ENCODE data around the gene CTDSP1. TPM values are rescaled to one million over a fixed set of nuclear protein-coding genes. Genes with fewer than 3 reads are reported as not detected.

CTDSP1 gene
- total and polyA plus RNA-seq, 9 donors = 38.6 to 211 (median 158) TPM

- Histone ChIP-seq H3K9me3 (no peaks in the 10 kb centered on the region), H3K27ac (no peak overlapping the region), H3K27me3 (no peaks in the 10 kb centered on the region), H3K36me3 (no peaks in the 10 kb centered on the region), H3K4me3 (no peak overlapping the region), H3K4me1 (ENCODE audit: insufficient read depth) (peaks cover 3% of the 10 kb centered on the region)
- DNase-seq = peak; percentile 43 to 65 (median 61)
- TF ChIP-seq EP300 (IDR thresholded peaks at IDR 0.05) (no peak), POLR2A (IDR thresholded peaks at IDR 0.05) (no peak), CTCF (IDR thresholded peaks at IDR 0.05) (no peak)
- intact Hi-C loops (cut with DNase I) = loop anchor here (5.0 to 10.0 kb wide), 4 partner anchors 92 to 210 kb away; partner anchors contain the start of gene TMBIM1 (in 1 of the 4)
- 84 to 88% (median 84%) methylated on average over 13 of the region's 13 CpGs for WGBS, 3 donors
These were observed 5.2 kb upstream of the CTDSP1 start for GRCh38 chr2:218394298-218395089.

- Histone ChIP-seq H3K4me3 (no peak overlapping the region), H3K27me3 (no peaks in the 10 kb centered on the region), H3K9me3 (no peaks in the 10 kb centered on the region), H3K36me3 (no peaks in the 10 kb centered on the region), H3K4me1 (ENCODE audit: insufficient read depth) (peaks cover 3% of the 10 kb centered on the region), H3K27ac (no peak overlapping the region)
- DNase-seq = no peak
- 76 to 94% (median 91%) methylated on average over 6 of the region's 6 CpGs for WGBS, 3 donors
- TF ChIP-seq POLR2A (IDR thresholded peaks at IDR 0.05) (no peak), CTCF (IDR thresholded peaks at IDR 0.05) (no peak)
- intact Hi-C loops (cut with DNase I) = loop anchor here in 2 of 4 donors (5.0 to 10.0 kb wide), 2 partner anchors 103 to 210 kb away; partner anchors contain the start of gene TMBIM1 (in 1 of the 2)
These were observed 4.6 kb upstream of the CTDSP1 start for GRCh38 chr2:218395090-218395444.

GRCh38 chr2:218395456-218395825, 4.2 kb upstream of the CTDSP1 start:
- peak in 4 of 5 donors; percentile 36 to 63 (median 58) for DNase-seq
- intact Hi-C loops (cut with DNase I) = loop anchor here in 2 of 4 donors (5.0 to 10.0 kb wide), 2 partner anchors 103 to 211 kb away; partner anchors contain the start of gene TMBIM1 (in 1 of the 2)
- H3K36me3 ChIP-seq = no peaks in the 10 kb centered on the region
- peak overlapping the region; percentile 99 for H3K4me3 ChIP-seq
- TF ChIP-seq POLR2A (IDR thresholded peaks at IDR 0.05) (no peak), CTCF (IDR thresholded peaks at IDR 0.05) (no peak), EP300 (IDR thresholded peaks at IDR 0.05) (no peak)
- H3K27ac ChIP-seq = peak overlapping the region in 1 of 2 donors; percentile 98
- H3K9me3 ChIP-seq = no peaks in the 10 kb centered on the region
- 26 to 38% (median 31%) methylated on average over 16 of the region's 16 CpGs for whole genome bisulfite sequencing, 3 donors
- no peaks in the 10 kb centered on the region for H3K27me3 ChIP-seq
- peaks cover 3% of the 10 kb centered on the region for H3K4me1 ChIP-seq (ENCODE audit: insufficient read depth)

GRCh38 chr2:218395826-218396687, 3.6 kb upstream of the CTDSP1 start:
- intact Hi-C loops (cut with DNase I) = loop anchor here in 2 of 4 donors (5.0 to 10.0 kb wide), 2 partner anchors 104 to 211 kb away; partner anchors contain the start of gene TMBIM1 (in 1 of the 2)
- WGBS, 3 donors = 1% methylated on average over 41 to 57 of the region's 57 CpGs

More at GRCh38 chr2:218395826-218396687, 3.6 kb upstream of the CTDSP1 start:
- no peaks in the 10 kb centered on the region for H3K36me3 ChIP-seq
- peak; percentile 55 for TF ChIP-seq POLR2A (IDR thresholded peaks at IDR 0.05)
- peak; percentile 92 to 98 (median 95) for TF ChIP-seq CTCF (IDR thresholded peaks at IDR 0.05)
- TF ChIP-seq EP300 (IDR thresholded peaks at IDR 0.05) = no peak
- no peaks in the 10 kb centered on the region for H3K9me3 ChIP-seq
- peak overlapping the region; percentile 97 to 98 for H3K27ac ChIP-seq
- peak; percentile 96 to 97 (median 97) for DNase-seq
- H3K27me3 ChIP-seq = no peaks in the 10 kb centered on the region
- peaks cover 5% of the 10 kb centered on the region for H3K4me1 ChIP-seq (ENCODE audit: insufficient read depth)
- peak overlapping the region; percentile 99 for H3K4me3 ChIP-seq

All from ovary (tissue), 9 donors.